Measurements from ENCODE around the gene EPHB6. TPM values are rescaled to one million over a fixed set of nuclear protein-coding genes. Genes with fewer than 3 reads are reported as not detected.

EPHB6 gene
- total and polyA plus RNA-seq, 10 of the 15 experiments (the other 5 are each of a cell fraction or from before 2014, with no cell fraction given): 0.06 to 1.3 (median 0.37) TPM; not detected in 2

DNA sequence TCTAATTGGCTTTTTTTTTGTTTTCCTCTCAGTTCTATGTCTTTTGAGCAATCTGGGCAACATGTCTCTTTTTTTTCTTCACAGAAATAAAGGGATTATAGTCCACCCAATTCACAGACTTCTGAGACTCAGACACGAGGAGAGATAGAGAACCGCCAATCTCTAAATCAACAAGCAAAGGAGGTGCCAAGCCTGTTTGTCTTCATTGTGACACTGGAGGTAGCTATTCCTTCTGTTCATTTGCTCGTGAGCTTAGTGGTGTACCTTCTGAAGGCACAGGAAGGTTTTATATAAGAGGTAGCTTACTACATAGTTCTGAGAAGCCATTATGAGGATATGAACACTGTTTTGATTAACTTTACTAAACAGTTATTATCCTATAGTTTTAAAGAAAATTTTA, 6.1 kb downstream of the EPHB6 start:
- in situ Hi-C loops (cut with MboI): no loop called here

More for the DNA sequence above, 6.1 kb downstream of the EPHB6 start:
- ATAC-seq: no peak
- Histone ChIP-seq H3K4me2 (ENCODE audit: control insufficient read depth, insufficient read depth) (no peak overlapping the region), H3K79me2 (ENCODE audit: control insufficient read depth, insufficient read depth, low read length) (no peaks in the 10 kb centered on the region), H3K9me3 (replicated peaks; ENCODE audit: control insufficient read depth, insufficient read depth, low read length) (no peaks in the 10 kb centered on the region), H3K27ac (ENCODE audit: control insufficient read depth, insufficient read depth) (no peak overlapping the region), H3K4me3 (no peak overlapping the region), H3K36me3 (ENCODE audit: control insufficient read depth in 2 of 2, insufficient read depth in 2 of 2, low read length in 1 of 2) (no peaks in the 10 kb centered on the region), H3K27me3 (replicated peaks in 1 of 2; ENCODE audit: control insufficient read depth in 2 of 2, insufficient read depth in 2 of 2, low read length in 1 of 2) (peaks cover 0 to 3% of the 10 kb centered on the region in 2 experiments; a peak in 3 of 4 replicates), H4K20me1 (ENCODE audit: control insufficient read depth, insufficient read depth) (no peaks in the 10 kb centered on the region), H2AFZ (ENCODE audit: control insufficient read depth, low read depth, low read length) (no peak overlapping the region), H3K9ac (ENCODE audit: control insufficient read depth, insufficient read depth, low read length) (no peak overlapping the region), H3K4me1 (ENCODE audit: control insufficient read depth, insufficient read depth, low read length) (no peaks in the 10 kb centered on the region)
- ChIA-PET CTCF (interaction anchor here (1.0 to 4.0 kb wide), 7 partner anchors 9 to 363 kb away, joined by 3 to 20 read pairs (median 7); no protein-coding TSS in a partner anchor), SMC1A (ENCODE audit: uncharacterized antibody, unreplicated experiment) (interaction anchor here (1.7 kb wide), 1 partner anchor 140 kb away, joined by 3 read pairs; no protein-coding TSS in a partner anchor), POLR2A (no interaction called here), RAD21 (ENCODE audit: unreplicated experiment) (interaction anchor here (1.4 kb wide), 1 partner anchor 50 kb away, joined by 3 read pairs; no protein-coding TSS in a partner anchor)
- no peak for TF ChIP-seq SREBF1 (IDR thresholded peaks at IDR 0.05; ENCODE audit: low read length)
- TF ChIP-seq ZBED1 (IDR thresholded peaks at IDR 0.05; ENCODE audit: borderline replicate concordance): no peak
- no peak for TF ChIP-seq ZNF384 (IDR thresholded peaks at IDR 0.05; ENCODE audit: borderline replicate concordance, low read depth, low read length)
- TF ChIP-seq, protein P1, sequence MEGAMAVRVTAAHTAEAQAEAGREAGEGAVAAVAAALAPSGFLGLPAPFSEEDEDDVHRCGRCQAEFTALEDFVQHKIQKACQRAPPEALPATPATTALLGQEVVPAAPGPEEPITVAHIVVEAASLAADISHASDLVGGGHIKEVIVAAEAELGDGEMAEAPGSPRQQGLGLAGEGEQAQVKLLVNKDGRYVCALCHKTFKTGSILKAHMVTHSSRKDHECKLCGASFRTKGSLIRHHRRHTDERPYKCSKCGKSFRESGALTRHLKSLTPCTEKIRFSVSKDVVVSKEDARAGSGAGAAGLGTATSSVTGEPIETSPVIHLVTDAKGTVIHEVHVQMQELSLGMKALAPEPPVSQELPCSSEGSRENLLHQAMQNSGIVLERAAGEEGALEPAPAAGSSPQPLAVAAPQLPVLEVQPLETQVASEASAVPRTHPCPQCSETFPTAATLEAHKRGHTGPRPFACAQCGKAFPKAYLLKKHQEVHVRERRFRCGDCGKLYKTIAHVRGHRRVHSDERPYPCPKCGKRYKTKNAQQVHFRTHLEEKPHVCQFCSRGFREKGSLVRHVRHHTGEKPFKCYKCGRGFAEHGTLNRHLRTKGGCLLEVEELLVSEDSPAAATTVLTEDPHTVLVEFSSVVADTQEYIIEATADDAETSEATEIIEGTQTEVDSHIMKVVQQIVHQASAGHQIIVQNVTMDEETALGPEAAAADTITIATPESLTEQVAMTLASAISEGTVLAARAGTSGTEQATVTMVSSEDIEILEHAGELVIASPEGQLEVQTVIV (IDR thresholded peaks at IDR 0.05; ENCODE audit: borderline replicate concordance, partially characterized antibody): no peak
- no peak for TF ChIP-seq TCF3 (IDR thresholded peaks at IDR 0.05; ENCODE audit: borderline replicate concordance, insufficient read depth, low read depth, low read length)
- no peak for TF ChIP-seq BMI1 (IDR thresholded peaks at IDR 0.05; ENCODE audit: borderline replicate concordance)
- TF ChIP-seq CBX3 (IDR thresholded peaks at IDR 0.05; ENCODE audit: borderline replicate concordance, low read depth): no peak
- TF ChIP-seq, protein P2, sequence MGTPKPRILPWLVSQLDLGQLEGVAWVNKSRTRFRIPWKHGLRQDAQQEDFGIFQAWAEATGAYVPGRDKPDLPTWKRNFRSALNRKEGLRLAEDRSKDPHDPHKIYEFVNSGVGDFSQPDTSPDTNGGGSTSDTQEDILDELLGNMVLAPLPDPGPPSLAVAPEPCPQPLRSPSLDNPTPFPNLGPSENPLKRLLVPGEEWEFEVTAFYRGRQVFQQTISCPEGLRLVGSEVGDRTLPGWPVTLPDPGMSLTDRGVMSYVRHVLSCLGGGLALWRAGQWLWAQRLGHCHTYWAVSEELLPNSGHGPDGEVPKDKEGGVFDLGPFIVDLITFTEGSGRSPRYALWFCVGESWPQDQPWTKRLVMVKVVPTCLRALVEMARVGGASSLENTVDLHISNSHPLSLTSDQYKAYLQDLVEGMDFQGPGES (IDR thresholded peaks at IDR 0.05): no peak
- TF ChIP-seq NFXL1 (IDR thresholded peaks at IDR 0.05; ENCODE audit: borderline replicate concordance): no peak
- no peak for TF ChIP-seq SREBF2 (IDR thresholded peaks at IDR 0.05; ENCODE audit: low read length)
- no peak for FAIRE-seq
- intact Hi-C loops (cut with micrococcal nuclease; ENCODE audit: unreplicated experiment): no loop called here
- DNase-seq (ENCODE audit: low read depth, low spot score): no peak
- 24% methylated on average over 3 of the region's 3 CpGs for WGBS (ENCODE audit: insufficient coverage, insufficient replicate concordance, low lambda C conversion rate, missing lambda C conversion rate)
- BruUV-seq (replicated peaks): no TSS peak
